PC-3 (cell line): ENCODE data around the gene RFX1.

ENCODE experiments used
- CTCF ChIP-seq: fragments of 300-600 bp; sonication (generic); conservative IDR thresholded peaks from 2 replicates; pipeline ENCODE4 v1.5.1; 2017; ENCODE audit warnings: antibody characterized with exemption, low read depth, mild to moderate bottlenecking, low read length
- EZH2 ChIP-seq: fragments of 300-600 bp; sonication (generic); IDR thresholded peaks from one replicate; pipeline ENCODE4 v1.6.1; 2017; ENCODE audit warnings: antibody characterized with exemption, mild to moderate bottlenecking, low read length; ENCODE audit not compliant: unreplicated experiment
- EZH2phosphoT487 ChIP-seq: fragments of 300-600 bp; sonication (generic); IDR thresholded peaks from 2 replicates; pipeline ENCODE4 v1.6.1; 2018; ENCODE audit warnings: mild to moderate bottlenecking, antibody characterized with exemption, low read length, borderline replicate concordance

- no peak for TF ChIP-seq CTCF
- TF ChIP-seq EZH2 = no peak
- TF ChIP-seq EZH2phosphoT487 = no peak
Measured at GRCh38 chr19:14051980-14052379, 45.9 kb upstream of the RFX1 start.
